Ramos (cell line): ENCODE measurements around the gene ROR2.

Experiments used
- in situ Hi-C: fragments of 300-500 bp; cut with MboI; formaldehyde crosslinking; loops from one replicate; pipeline ENCODE4 v1.14.3; 2022; ENCODE audit warnings: low sequenced_read_pairs; ENCODE audit not compliant: unreplicated experiment

The ROR2 gene

DNA sequence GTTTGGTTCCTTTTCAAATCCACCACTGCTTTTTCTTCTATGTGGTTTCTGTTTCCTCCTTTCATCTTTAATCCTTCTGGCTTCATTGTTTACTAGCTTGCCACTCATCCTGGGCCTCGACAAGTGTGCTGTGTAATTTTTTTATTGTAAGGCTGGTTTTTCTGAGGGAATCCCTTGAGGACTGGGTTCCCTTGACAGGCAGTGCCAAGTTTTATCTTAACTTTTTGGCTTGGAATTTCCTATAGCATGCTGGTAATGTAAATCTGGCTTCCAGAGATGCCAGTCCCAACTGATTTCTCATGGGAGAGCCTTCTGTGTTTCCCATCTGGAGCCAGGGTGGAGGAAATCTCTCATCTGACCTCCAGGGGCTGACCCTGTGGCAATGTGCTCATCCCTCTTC lies 184.7 kb downstream of the ROR2 start:
- in situ Hi-C loops, result no loop called here

GRCh38 chr9:91764661-91765060 lies 185.4 kb downstream of the ROR2 start:
- in situ Hi-C loops, result no loop called here

DNA sequence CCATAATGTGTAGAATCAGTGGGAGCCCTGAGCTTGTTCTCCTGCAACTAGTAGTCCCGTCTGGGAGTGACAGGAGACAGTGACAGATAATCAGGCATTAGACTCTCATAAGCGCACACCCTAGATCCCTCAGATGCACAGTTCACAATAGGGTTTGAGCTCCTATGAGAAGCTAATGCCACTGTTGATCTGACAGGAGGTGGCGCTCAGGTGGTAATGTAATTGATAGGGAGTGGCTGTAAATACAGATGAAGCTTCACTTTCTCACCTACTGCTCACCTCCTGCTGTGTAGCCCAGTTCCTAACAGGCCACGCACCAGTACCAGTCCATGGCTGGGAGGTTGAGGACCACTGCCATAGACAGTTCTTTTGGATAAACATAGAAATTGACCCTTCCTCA lies 188.7 kb downstream of the ROR2 start:
- in situ Hi-C loops, result no loop called here

DNA sequence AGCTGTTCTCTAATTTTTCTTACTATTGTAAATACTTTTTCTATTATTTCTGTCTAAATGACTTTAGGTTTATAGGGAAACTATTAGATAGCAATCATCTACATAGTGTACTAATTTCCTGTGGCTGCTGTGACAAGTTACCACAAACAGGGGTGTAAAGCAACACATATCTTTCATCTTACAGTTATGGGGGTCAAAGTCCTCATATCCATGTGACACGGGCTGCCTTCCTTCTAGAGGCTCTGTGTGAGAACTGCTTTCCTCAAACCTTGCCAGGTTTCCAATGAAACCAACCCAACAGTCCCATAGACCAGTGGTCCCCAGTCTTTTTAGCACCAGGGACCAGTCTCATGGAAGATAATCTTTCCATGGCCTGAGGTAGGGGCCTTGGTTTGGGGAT lies 189.1 kb downstream of the ROR2 start:
- in situ Hi-C loops, result no loop called here

GRCh38 chr9:91758491-91758981 lies 191.5 kb downstream of the ROR2 start:
- in situ Hi-C loops, result no loop called here

DNA sequence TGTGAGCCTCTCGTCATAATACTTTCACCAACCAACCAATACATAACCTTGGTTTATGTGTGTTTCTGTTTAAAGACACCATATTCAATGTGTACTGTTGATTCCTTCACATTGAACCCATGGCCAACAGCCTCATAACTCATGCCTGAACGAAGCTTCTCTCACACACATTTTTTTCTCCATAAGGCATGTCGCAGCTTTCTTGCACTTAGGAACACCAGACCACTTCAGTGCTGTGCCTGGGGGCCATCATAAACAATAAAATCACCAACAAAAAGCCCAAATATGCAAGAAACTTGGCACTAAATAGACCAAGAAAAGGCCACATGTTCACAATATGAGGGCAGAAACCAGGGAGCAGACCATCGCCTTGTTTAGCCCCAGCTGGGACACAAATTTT lies 192.2 kb downstream of the ROR2 start:
- in situ Hi-C loops, result no loop called here

GRCh38 chr9:91756510-91756780 lies 193.6 kb downstream of the ROR2 start:
- in situ Hi-C loops, result no loop called here

DNA sequence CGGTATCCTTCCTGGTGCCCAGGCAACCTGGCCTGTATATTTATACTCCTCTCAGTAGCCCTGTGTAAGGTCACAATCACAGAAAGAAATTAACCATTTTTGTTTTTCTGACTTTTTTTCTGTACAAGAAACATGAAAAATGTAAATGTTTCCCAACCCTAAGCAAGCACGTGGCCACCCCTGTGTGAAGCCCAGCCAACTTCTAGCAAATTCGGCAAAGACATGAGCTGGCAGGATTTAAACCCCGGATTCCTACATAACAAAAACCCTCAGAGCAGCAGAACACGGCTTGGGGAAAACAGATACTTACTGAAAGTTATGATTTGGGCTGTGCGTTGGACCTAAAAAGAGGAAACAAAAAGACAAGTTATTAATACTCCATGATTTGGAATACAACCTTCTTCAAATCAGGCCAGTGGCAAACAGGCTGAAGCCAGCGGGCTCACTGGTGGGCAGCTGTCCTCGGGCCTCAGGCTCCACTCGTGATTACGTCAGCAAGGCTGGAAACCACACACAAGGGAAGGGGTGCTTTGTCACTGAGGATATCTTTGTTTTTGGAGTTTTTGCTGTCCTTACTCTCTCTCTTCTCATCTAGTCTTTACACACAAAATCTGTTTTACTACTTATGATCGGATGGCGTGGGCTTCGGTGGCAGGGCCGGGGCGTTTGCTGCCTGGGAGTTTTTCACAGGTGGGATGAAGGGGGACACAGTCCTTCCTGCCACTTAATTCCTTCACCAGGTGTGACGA lies 194.1 kb downstream of the ROR2 start:
- in situ Hi-C loops, result no loop called here

GRCh38 chr9:91753711-91754110 lies 196.3 kb downstream of the ROR2 start:
- in situ Hi-C loops, result no loop called here

DNA sequence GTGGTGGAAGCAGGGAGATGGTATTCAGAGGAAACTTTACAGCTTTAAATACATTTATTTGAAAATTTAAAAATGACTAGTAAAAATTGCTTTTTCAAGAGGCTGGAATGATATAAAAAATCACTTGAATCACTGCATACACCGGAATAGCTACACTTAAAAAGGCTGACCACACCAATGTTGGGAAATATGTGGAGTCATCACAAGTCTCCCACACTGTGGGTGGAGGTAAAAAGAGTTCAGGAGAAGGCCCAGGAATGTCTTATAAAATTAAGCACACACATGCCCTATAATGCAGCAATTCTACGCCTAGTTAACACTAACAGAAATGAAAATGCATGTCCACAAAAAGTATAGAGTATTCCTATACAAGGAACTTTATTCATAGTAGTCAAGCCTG lies 198.1 kb downstream of the ROR2 start:
- in situ Hi-C loops, result no loop called here

GRCh38 chr9:91750343-91750742 lies 199.7 kb downstream of the ROR2 start:
- in situ Hi-C loops, result no loop called here

- in situ Hi-C loops, result no loop called here
These were observed 203.1 kb downstream of the ROR2 start for GRCh38 chr9:91746904-91747303.

- in situ Hi-C loops, result no loop called here
These were observed 203.7 kb downstream of the ROR2 start for GRCh38 chr9:91746357-91746756.

DNA sequence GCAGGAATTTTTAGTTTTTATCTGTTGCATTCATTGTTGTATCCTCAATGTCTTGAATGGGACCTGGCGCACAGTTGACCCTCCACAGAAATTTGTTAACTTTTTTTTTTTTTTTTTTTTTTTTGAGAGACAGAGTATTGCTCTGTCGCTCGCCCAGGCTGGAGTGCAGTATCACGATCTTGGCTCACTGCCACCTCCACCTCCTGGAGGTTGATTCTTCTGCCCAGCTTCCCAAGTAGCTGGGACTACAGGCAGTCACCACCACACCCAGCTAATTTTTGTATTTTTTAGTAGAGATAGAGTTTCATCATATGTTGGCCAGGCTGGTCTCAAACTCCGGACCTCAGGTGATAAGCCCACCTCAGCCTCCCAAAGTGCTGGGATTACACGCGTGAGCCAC lies 205.9 kb downstream of the ROR2 start:
- in situ Hi-C loops, result no loop called here

GRCh38 chr9:91741522-91741921 lies 208.5 kb downstream of the ROR2 start:
- in situ Hi-C loops, result no loop called here

DNA sequence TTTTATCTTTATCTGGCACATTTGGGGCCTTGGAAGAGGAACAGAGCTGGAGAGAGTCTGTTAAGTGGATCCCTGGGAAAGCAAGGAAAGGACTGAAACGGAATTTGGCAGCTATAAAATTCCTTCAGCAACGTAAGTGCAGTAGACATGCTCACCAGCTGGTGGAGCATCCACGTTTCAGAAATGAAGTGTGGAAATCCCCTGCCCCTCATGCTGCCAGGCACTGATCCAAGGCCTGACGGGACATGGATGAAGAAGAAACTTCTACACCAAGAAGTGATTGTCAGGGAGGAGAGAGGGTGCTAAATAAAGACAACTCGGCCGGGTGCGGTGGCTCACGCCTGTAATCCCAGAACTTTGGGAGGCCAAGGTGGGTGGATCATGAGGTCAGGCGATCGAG lies 209.3 kb downstream of the ROR2 start:
- in situ Hi-C loops, result no loop called here

DNA sequence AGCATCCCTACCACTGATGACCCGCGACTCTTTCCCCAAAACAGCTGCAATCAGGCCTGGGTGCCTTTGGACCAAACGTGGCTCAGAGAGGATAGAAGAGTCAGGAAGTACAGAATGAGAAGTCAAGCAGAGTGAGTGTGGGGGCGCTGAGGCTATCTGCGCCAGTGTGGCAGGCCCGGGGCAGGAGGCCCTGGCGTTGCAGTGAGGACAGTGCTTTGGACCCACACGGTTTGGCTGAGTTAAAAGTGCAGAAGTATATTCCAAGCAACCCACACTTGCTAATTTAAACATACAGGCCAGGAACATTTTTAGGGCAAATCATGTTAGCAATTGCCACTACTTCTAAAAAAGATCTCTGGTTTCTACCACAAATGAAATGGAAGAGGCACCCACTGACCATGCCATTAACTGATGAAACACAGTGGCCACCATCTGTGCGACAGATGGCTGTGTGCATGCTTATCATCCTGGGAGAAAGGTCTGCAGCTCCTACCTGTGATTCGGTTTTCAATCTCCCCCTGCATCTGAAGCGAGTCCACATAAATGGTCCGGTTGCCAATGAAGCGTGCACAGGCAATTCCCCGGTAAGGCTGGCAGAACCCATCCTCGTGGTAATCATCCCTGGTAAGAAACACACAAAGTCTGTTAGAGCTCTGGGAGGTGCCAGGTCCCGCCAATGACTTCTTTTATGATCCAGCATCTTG lies 213.0 kb downstream of the ROR2 start:
- in situ Hi-C loops, result no loop called here

GRCh38 chr9:91736311-91736710 lies 213.7 kb downstream of the ROR2 start:
- in situ Hi-C loops, result no loop called here

- in situ Hi-C loops, result no loop called here
These were observed 215.0 kb downstream of the ROR2 start for GRCh38 chr9:91735049-91735448.

DNA sequence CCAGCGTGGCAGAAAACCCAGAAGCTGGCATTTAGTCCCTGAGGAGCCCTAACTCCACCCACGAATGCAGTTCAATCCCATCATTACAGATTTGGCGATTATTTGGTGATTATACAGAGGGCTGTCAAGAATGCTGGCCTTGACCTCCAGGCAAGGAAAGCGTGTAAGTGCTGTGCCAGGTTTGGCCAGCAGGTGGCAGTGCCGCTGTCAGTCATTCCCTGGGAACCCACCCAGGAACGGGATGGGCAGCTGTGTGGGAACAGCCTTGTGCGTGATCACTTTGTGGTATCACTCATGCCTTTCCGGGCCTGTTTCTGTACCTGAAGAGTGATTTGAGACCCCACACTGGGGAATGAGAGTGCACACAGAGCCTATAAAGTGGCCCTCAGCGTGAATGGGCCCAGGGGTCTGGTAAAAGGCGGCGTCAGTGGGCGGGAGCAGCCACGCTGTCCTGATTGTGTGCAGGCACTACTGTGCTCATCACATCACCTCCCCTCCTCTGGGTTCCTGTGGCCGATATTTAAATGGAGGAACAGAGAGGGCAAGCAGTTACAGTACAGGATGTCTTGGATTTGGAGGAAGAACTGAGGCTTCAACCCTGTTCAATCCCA lies 215.6 kb downstream of the ROR2 start:
- in situ Hi-C loops, result no loop called here

- in situ Hi-C loops, result no loop called here
These were observed 216.9 kb downstream of the ROR2 start for GRCh38 chr9:91733006-91733624.
